Inflammatory macrophage treated with lipopolysaccharide for 4 hours (primary cell): Measurements from ENCODE around the gene EYA2.
A peak's percentile ranks its signal among the peaks of the same experiment; 100 is the strongest.

ENCODE experiments used
- DNase-seq: peaks from one replicate; pipeline ENCODE4 v3.0.0-alpha.2; 2020

EYA2 gene

DNA sequence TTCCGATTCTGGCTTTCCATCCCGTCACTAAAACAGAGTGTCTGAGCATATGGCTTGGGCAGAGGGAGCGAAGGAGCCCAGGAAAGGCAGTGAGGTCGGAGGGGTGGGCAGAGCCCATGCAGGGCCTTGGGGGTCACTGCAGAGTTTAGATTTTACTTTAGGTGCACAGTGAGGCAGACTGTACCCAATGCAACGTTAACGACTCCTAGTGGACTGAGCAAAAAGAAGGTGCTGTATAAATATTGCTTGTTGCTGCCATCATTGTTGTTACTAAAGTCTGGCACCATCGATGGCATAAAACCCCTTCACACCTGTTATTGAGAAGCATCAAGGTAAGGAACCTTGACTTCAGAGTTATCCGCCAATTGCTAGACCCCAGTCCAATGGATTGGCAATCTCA, 119.0 kb downstream of the EYA2 start:
- DNase-seq: no peak

DNA sequence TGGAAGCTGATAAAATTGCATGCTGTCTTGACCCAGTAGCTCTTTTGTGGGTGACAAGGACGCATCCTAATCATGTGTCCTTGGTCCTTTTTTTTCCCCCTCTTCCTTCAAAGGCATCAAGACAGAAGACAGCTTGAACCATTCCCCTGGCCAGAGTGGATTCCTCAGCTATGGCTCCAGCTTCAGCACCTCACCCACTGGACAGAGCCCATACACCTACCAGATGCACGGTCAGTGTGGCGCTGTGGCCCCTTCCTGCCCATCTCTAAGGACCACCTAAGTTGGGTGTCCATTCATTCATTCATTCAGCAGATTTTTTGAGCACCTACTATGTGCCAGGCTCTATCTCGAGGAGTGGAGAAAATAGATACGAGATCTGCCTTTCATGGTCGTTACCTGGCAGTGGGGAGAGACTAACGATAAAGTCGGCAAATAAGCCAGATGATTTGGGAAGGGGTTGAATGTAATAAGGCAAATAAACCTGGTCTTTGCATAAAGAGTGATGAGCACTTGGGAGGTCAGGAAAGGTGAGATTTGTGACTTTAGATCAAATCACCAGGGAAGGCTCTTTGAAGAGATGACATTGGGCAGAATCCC, 121.5 kb downstream of the EYA2 start:
- DNase-seq: no peak

DNA sequence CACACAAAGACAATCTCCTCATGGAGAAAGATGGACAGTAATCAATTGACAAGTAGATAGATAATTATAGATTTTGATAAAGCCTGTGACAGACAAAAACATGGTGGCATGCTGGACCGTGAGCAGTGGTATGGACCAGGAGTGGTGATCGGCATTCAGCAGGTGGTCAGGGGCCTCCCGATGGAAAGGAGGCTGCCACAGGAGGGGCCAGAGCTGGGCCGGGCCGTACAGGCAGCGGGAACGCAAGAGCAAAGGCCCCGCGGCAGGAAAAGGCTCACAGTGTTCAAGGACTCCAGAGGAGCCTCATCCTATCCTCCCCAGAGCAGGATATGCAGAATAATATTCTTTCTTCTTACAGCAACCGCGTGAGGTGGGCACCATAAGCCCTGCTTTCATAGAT, 123.7 kb downstream of the EYA2 start:
- no peak for DNase-seq

DNA sequence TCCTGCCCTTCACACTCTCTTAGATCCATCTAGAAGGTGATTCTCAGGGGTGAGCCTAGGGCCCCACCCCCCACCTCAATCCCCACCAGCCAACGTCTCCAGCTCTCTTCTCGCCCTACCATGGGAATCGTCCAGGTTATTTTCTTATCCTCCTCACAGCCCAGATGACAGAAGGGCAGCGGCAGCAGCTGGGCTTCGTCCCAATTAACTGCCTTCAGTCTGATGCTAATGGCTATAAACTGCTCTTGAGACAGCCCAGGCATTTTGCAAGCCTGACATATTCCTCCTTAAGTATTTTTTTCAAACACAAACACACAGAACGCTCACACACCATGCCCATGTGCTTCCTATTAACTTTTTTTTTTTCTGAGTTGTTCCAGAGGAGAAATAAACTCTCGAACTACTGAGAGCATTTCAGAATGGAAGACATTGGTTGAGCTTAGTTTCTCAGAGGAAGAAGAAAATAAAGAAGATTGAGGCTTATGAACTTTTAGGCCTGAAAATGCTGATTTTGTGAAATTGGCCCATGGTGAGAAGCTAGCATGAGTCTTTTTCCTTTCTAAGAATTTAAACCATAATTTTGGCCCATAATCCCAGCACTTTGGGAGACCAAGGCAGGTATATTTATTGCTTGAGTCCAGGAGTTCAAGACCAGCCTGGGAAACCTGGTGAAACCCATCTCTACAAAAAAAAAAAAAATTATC, 124.6 kb downstream of the EYA2 start:
- DNase-seq: no peak

DNA sequence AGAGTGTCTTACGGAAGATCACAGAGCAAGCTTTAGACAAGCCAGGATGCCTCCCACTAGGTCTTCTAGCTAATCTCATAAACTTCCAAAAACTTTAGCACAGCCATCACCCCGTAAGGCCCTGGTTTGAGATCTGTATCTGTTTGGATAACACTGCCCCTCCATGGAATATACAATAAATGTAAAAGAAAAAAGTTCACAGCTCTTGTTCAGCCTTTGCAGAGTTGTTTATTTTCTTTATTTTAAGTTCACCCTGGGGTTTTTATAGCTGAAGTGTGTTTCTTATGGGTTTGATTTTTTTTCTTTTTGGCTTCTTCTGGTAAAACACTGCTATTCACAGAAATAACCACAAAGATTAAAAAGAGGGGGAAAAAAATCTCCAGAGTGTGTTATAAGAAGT, 125.6 kb downstream of the EYA2 start:
- DNase-seq: no peak

DNA sequence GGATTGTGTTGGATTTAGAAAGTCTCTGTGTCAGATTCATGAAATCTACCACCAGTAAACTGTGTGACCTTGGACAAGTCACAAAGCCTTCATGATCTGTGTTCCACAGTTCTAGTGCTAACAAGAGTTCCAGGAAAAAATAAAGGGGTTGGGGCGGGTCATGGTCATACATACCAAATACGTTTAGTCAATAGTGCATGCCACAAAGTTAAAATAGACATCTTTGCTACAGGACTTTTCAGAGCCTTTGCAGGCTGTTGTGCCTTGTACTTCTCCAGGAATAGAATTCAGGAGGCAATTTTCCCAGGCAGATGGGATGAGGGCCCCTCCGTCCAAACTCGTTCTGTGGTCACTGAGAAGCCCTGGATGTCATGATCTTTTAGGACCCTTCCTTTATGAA, 127.2 kb downstream of the EYA2 start:
- DNase-seq: no peak

DNA sequence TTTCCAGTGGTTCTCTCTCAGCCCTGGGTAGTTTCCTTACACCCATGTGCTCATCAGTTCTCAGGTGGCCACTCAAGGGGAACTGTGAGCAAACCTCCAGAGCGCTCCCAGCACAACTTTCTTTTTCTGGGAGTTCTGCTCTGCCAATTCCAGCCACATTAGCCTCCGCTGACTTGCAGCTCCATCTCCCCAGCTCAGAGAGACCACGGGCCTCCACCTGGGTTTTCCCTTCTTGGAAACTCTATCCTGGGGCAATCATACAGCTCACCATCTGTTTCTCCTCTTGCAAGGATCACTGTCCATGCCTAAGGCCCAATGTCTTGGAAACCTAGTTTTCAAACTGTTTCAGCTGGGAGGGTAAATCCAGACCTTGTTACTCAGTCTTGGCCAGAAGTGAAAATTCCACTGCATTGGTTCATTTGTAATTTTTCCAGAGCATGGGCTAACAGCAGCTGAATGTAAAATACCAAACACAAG, 129.9 kb downstream of the EYA2 start:
- no peak for DNase-seq

DNA sequence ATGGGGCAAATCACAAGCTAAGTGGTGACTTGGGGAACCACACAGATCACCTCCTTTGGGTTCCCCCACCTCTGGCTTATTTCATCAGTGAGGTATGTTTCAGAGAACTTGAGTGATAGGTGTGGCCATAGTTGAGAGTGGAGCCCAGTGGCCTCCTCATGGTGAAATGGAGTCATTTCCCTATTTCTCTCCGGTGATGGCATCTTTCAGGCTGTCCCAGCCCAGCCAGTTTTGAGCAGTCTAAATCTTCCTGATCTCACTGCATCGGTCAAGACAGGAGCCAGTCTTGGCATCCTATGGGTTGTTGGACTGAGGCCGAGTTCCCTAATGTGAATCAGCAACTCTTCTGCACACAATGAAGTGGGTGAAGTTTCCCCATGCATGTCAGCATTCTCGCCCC, 132.4 kb downstream of the EYA2 start:
- no peak for DNase-seq

DNA sequence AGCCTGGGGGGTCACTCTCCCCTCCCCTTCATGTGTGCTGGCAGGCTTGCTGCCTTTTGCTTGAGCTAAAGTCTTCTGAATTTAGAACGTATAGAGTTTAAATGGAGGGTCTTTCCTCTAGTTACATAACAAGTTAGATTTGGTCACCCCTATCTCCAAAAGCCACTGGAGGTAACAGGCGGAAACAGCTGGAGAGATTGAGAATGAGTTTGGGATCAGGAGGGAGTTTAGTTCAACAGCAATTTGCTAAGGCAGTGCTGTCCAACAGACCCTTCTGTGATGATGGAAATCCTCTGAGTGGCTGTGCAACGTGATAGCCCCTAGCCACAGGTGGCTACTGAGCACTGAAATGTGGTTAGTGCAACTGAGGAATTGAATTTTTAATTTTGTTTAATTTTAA, 132.8 kb downstream of the EYA2 start:
- DNase-seq: no peak

DNA sequence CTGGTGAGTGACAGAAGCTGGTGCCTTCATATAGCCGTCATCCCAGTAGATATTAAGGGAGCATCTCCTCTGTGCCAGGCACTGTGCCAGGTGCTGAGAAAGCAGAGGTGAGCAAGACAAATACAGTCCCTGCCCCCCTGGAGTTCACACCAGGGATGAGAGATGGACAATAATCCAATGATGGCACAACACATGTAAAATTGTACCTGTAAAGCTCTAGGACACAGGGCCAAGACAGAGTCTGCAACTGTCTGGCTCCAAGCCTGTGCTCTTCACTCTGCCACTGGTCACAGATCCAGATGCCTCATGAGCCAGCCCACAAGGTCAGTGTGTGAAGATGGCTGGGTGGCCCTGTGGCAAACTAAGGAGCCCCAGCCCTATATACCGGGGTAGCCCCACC, 133.8 kb downstream of the EYA2 start:
- no peak for DNase-seq

DNA sequence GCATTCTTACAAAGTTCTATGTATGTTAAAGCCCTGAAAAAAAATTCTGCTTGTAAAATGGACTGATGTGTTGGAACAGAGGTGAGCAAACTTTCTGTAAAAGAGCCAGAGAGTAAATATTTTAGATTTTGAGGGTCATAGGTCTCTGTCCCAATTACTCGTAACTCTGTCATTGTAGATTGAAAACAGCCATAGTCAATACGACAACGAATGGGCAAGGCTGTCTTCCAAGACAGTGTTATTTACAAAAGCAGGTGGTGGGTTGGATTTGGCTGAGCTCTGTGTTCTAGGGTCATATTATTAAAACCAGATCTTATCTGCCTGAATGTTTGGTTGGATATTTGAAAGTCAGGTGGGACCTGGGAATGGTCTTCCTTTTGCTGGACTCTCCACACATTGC, 135.2 kb downstream of the EYA2 start:
- DNase-seq: no peak

DNA sequence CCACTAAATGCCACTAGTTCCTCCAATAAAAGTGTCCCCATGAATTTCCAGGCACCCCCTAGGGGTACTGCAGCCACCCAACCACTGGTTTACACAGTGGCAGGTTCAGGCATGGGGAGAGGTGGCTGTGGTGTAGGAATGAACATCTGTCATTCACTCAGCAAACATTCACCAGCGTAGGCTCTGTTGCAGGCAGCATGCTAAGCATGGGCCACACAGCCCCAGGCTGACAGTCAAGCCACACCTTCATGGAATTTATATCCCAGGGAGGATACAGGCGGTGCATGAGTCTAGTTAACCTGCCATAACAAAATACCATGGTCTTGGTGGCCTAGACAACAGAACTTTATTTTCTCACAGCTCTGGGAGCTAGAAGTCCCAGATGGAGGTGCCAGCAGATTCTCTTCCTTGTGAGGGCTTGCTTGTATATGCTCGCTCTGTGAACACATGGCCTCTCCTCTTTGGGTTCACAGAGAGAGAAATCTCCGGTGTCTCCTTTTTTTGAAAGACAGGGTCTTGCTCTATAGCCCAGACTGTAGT, 135.7 kb downstream of the EYA2 start:
- no peak for DNase-seq

DNA sequence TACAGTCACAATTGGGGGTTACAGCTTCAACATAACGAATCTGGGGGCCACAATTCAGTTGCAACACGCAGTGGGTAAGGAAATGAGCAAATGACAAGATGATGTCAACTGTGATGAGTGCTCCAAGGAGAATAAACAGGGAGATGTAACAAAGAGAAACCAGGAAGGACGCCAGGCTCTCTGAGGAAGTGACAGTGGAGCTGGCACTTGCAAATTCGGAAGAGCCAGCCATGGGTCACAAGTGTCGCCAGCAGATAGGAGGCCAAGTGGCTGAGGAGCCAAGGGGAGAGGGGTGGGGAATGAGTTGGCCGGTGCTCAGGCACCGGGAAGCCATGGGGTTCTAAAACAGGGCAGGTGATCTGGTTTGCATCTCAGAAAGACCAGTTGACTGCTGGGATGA, 136.4 kb downstream of the EYA2 start:
- peak; percentile 56 for DNase-seq

DNA sequence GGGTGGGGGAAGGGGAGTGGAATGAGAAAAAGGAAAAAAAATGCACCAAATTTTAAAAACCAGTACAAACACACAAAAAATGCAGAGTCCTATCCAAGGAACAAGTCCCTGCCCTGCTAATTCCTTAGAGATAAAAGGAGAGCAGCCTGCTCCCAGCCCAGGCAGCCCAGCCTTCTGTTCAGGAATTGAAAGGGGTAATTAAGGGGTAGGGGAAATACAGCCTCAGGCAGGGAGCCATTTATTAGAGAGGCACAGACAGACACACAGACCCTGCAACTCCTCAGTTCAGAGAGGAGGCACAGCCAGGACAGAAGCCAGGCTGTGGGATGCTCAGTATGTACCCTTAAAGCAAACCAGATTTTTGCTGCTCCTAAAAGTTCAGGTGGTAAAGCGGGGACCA, 137.2 kb downstream of the EYA2 start:
- no peak for DNase-seq

DNA sequence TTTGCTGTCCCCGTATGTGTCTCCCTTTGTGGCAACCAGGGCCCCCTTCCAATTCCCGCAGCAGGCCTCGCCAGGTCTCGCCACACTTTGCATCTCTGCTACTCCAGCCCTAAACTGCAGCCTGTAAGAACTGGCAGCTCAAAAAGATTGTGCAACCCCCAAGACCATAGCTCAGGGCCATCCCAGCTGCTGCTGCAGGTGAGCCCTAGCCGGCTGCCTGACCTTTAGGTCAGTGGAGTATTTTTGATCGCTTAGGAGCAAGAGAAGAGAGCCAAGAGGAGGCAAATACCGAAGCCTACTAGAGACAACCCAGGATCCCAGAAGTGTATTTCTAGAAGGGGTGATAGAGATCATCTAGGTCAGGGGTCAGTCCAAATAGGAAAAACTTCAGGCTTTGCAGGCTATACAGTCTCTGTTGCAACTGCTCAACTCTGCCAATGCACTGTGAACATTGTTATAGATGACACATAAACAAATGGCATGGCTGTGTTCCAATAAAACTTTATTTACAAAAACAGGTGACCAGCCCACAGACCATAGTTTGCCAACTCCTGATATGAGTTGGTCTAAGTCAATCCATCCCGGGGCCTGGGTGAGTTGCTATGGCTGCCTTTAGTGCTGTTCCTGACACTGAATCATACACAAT, 138.4 kb downstream of the EYA2 start:
- DNase-seq: no peak

DNA sequence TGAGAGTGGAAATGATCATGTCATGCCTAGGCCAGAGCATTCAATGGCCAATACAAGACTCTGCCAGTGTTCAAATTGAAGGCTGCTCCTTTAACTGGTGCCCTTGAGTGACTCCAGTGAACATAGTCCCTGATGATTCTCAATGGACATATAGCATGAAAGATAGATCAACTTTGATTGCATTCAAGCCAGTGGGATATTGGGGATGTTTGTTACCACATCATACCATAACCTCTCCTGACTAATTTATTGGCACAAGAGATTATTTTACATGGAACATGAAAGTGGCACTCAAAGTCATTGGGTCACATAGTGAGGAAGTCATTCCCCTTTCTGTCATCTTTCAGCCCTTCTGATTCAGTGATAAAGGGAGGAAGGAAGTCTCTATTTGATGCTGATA, 139.0 kb downstream of the EYA2 start:
- DNase-seq: no peak

DNA sequence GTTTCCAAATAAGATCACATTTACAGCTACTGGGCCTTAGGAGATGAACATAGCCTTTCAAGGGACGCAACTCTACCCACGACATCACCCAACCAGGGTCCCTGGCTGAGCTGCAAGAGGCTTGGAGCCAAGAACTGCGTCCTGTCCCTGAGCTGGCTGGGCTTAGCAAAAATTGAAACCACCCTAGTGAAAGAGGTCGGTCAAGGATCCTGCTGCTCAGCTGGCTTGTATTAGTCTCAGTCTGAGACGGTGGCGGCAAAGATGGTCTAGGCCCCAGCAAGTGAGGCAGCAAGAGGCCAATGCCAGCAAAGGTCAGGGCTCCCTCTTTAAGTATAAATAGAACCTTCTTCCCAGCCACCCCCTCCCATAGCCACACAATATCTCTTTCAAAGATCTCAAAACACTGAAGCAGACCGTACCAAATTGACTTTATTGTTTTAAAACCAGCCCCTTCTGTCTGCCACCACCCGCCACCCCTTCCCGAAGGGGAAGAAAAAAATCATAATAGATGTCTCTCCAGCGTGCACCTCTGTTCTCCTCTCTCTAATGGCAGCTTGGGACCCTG, 140.5 kb downstream of the EYA2 start:
- DNase-seq: no peak

DNA sequence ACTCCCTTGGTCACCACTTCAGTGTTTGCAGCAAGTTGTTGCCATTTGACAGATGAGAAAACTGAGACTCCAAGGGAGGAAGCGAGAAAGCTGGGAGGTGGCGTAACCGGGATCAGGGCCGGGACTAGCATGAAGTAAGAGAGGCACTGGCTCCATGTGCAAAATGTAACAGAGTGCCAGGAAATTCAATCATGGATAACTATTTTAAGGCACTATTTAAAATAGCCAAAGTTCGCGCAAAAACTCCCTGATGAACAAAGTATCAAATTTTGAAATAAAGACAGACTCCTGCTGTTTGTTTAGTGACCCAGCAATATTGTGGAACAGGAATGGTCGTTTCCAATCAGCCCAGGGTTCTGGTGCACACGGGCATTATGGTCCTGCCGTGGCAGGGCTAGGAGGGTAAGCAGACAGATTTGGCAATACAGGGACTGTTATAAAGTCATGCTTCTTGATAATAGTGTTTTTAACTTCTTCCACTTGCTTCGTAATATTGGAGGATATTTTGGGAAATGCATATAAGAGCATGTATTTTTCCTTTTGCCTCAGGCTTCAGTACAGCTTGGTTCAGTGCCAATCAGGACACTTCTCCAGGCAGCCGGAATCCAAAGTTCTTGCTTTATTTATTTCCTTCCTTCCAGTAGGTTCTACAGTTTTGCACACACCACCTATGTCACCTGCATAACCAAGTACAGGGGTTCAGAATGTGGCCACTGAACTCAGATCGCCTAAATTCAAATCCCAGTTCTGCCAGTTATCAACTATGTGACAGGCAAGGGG, 141.6 kb downstream of the EYA2 start:
- no peak for DNase-seq

DNA sequence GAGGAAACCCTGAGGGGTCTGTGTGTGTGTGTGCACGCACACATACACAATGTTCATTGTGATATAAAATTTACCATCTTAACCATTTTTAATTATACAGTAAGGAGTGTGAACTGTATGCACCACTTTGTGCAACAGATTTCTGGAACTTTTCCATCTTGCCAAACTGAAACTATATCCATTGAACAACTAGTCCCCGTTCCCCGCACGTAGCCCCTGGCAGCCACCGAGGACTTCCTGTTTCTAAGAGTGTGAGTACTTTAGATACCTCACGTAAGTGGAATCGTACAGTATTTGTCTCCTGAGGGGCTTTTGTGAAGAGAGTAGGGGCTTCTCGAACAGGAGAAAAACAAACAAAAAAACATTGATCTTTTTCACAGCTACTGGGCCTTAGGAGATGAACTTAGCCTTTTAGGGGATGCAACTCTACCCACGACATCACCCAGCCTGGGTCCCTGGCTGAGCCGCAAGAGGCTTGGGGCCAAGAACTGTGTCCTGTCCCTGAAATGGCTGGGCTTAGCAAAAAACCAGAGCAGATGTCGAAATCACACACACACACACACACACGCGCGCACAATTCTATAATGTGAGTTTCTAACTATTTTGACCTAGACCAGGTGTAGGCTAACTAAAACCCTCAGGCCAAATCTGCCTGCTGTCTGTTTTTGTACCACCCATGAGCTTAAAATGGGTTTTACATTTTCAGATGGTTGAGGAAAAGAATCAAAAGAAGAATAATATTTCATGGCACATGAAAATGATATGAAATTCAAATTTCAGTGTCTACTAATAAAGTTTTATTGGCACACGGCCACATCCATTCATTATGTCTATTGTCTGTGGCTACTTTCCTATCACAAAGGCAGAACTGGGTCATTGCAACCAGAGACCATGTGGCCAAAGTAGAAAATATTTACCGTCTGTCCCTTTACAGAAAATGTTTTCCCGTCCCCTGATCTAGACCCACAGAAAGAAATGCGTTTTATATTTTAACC, 144.2 kb downstream of the EYA2 start:
- peak; percentile 7 for DNase-seq

DNA sequence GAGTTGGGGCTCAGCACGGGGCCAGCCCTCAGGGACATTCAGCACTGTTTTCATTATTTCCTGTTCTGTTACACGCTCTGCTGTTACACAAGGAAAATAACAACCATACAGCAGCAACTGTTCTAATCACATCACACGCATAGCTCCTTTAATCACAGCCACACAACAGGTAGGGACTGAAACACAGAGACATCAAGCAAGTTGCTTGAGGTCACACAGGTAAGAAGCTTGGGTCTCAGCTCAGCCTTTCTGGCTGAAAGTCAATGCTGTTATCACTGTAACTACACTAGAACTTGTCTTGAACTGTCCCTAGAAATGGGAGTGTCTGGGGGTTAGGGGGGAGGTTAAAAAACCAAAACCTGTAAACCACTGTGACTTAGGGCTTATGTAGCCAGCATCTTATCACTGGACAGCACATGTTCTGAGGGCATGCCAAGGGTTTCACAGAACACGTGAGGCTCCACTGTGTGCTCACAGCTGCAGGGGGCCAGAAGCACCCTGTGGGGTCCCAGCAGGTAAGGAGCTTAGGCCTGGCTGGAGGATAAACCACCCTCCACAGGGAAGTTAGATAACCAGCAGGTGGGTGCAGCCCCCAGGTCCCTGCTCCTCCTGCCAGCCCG, 146.0 kb downstream of the EYA2 start:
- DNase-seq: no peak

DNA sequence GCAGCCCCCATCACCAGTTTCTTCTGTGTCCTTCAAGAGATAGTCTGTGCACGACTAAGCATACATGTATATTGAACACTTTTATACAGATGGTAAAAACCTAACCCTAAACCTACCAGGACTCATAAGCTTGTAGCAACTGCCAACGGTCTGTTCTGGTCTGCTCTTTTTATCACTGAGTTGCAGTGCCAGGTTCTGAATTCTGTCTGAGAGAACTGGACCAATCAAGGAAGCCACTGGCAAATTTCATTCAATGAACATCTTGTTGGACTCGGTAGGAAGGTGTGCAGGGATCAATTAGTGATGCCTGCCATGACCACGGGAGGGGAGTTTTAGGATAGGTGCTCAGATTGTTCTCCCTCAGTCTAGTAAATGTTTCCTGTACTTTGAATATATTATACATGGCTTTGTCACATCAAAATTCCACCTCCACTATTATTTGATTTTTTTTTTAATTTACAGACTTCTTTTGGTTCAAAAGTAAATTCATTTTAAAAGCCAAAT, 146.8 kb downstream of the EYA2 start:
- no peak for DNase-seq
